Measurements from ENCODE around the gene LAMC2.

The LAMC2 gene

DNA sequence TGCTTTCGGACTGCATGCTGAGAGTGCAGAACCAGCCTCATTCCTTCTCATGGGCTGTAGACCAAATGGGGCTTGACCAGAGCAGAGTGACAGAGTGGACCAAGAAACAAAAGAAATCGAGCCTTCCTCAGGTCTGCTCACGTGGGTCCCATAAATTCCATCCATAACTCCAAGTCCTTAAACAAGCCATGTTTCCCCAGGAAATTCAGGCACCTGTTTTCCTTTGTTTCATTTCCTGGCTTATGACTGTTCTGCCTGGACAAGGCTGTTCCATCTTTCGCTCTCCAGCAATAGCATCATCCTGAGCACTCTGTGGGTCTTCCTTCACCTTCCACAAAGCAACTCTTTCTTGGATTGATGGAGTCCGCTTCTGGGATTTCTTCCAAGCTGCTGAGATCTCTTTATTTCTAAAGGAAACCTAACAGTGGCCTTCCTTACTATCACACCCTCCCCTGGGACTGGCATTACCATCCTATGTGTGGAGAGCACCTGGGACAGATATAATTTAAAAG lies 63.9 kb downstream of the LAMC2 start:
- TF ChIP-seq CREB1 (IDR thresholded peaks at IDR 0.05; ENCODE audit: low read depth) (no peak), EP300 (IDR thresholded peaks at IDR 0.05; ENCODE audit: borderline replicate concordance) (no peak), YY1 (IDR thresholded peaks at IDR 0.05; ENCODE audit: low read depth) (no peak), USF1 (IDR thresholded peaks at IDR 0.05) (no peak), NFIC (IDR thresholded peaks at IDR 0.05) (no peak), ZBTB7A (IDR thresholded peaks at IDR 0.05; ENCODE audit: low read depth) (no peak), TEAD4 (IDR thresholded peaks at IDR 0.05) (no peak), TAF1 (IDR thresholded peaks at IDR 0.05; ENCODE audit: low read depth) (no peak), CEBPB (IDR thresholded peaks at IDR 0.05) (no peak), REST (IDR thresholded peaks at IDR 0.05; ENCODE audit: low read depth) (no peak)

GRCh38 chr1:183251101-183251958 lies 65.3 kb downstream of the LAMC2 start:
- no peak for TF ChIP-seq EGR1 (IDR thresholded peaks at IDR 0.05)
- no peak for TF ChIP-seq FOXM1 (IDR thresholded peaks at IDR 0.05; ENCODE audit: borderline replicate concordance, low read depth)
- TF ChIP-seq TEAD4 (IDR thresholded peaks at IDR 0.05) = no peak
- no peak for TF ChIP-seq TCF12 (IDR thresholded peaks at IDR 0.05; ENCODE audit: low read depth)
- TF ChIP-seq RAD21 (IDR thresholded peaks at IDR 0.05; ENCODE audit: low read depth) = no peak
- no peak for TF ChIP-seq ZBTB7A (IDR thresholded peaks at IDR 0.05; ENCODE audit: low read depth)
- no peak for TF ChIP-seq CEBPB (IDR thresholded peaks at IDR 0.05)
- no peak for TF ChIP-seq REST (IDR thresholded peaks at IDR 0.05; ENCODE audit: low read depth)
- no peak for TF ChIP-seq EP300 (IDR thresholded peaks at IDR 0.05; ENCODE audit: borderline replicate concordance)
- no peak for TF ChIP-seq CREB1 (IDR thresholded peaks at IDR 0.05; ENCODE audit: low read depth)
- no peak for TF ChIP-seq NFIC (IDR thresholded peaks at IDR 0.05)
- TF ChIP-seq USF1 (IDR thresholded peaks at IDR 0.05) = no peak
- TF ChIP-seq TAF1 (IDR thresholded peaks at IDR 0.05; ENCODE audit: low read depth) = no peak
- no peak for TF ChIP-seq MAX (IDR thresholded peaks at IDR 0.05)
- no peak for TF ChIP-seq YY1 (IDR thresholded peaks at IDR 0.05; ENCODE audit: low read depth)

DNA sequence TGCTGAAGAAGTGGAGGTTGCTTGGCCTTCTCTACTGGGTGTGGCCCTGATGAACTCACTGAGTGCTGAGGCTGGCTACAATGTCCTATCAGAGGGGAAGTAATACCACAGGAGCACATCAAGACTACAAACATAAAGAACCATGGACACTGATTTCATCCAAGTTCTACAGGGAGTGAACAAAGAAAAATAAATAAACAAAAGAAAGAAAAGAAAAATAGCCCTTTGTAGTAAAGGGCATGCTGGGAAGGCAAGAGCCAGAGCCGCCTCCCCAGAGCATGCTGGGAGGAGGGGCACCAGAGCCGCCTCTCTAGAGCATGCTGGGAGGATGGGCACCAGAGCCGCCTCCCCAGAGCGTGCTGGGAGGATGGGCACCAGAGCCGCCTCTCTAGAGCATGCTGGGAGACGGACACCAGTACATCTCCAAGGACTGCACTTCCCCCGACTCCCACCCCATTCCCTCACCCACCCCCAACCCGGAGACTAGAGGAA lies 65.9 kb downstream of the LAMC2 start:
- no peak for TF ChIP-seq YY1 (IDR thresholded peaks at IDR 0.05; ENCODE audit: low read depth)
- no peak for TF ChIP-seq USF1 (IDR thresholded peaks at IDR 0.05)
- no peak for TF ChIP-seq ZBTB7A (IDR thresholded peaks at IDR 0.05; ENCODE audit: low read depth)
- no peak for TF ChIP-seq CEBPB (IDR thresholded peaks at IDR 0.05)
- no peak for TF ChIP-seq TEAD4 (IDR thresholded peaks at IDR 0.05)
- TF ChIP-seq NFIC (IDR thresholded peaks at IDR 0.05) = no peak
- TF ChIP-seq EGR1 (IDR thresholded peaks at IDR 0.05) = no peak
- no peak for TF ChIP-seq FOXM1 (IDR thresholded peaks at IDR 0.05; ENCODE audit: borderline replicate concordance, low read depth)
- no peak for TF ChIP-seq REST (IDR thresholded peaks at IDR 0.05; ENCODE audit: low read depth)
- no peak for TF ChIP-seq TAF1 (IDR thresholded peaks at IDR 0.05; ENCODE audit: low read depth)
- TF ChIP-seq RAD21 (IDR thresholded peaks at IDR 0.05; ENCODE audit: low read depth) = no peak
- TF ChIP-seq MAX (IDR thresholded peaks at IDR 0.05) = no peak
- TF ChIP-seq CREB1 (IDR thresholded peaks at IDR 0.05; ENCODE audit: low read depth) = no peak
- TF ChIP-seq EP300 (IDR thresholded peaks at IDR 0.05; ENCODE audit: borderline replicate concordance) = no peak
- no peak for TF ChIP-seq TCF12 (IDR thresholded peaks at IDR 0.05; ENCODE audit: low read depth)
